OCI-LY3 (cell line): ENCODE measurements around the gene C9orf43.

Source experiments
- H2AFZ ChIP-seq: fragments of 200-600, 300-600 bp; shearing (Covaris generic); 2 replicates; pipeline ENCODE4 v1.6.0; 2014; ENCODE audit warnings: antibody characterized with exemption, low read depth, low read length
- H3K27ac ChIP-seq: fragments of 200-600, 300-600 bp; sonication (generic); 2 replicates; pipeline ENCODE4 v1.5.1; 2014; ENCODE audit warnings: mild to moderate bottlenecking, low read length, moderate library complexity, mixed read lengths
- H3K27me3 ChIP-seq: fragments of 200-600, 300-600 bp; sonication (generic); 2 replicates; pipeline ENCODE4 v1.6.1; 2014; ENCODE audit warnings: low read depth, low read length, mixed read lengths
- H3K36me3 ChIP-seq: fragments of 200-600, 300-600 bp; sonication (generic); replicated peaks from 2 replicates; pipeline ENCODE3; 2014; ENCODE audit warnings: low read depth, low read length, mixed read lengths
- H3K4me1 ChIP-seq: fragments of 300-600, 200-600 bp; sonication (generic); 2 replicates; pipeline ENCODE4 v1.6.1; 2014; ENCODE audit warnings: low read length, mixed read lengths
- H3K4me2 ChIP-seq: fragments of 200-600, 300-600 bp; sonication (generic); 2 replicates; pipeline ENCODE4 v1.6.1; 2014; ENCODE audit warnings: low read length, mixed read lengths
- H3K4me3 ChIP-seq: fragments of 300-600, 200-600 bp; sonication (generic); 2 replicates; pipeline ENCODE4 v1.5.1; 2014; ENCODE audit warnings: antibody characterized with exemption, mild to moderate bottlenecking, low read length, moderate library complexity
- H3K79me2 ChIP-seq: fragments of 300-600, 200-600 bp; shearing (Covaris generic); 2 replicates; pipeline ENCODE4 v1.6.1; 2014; ENCODE audit warnings: mild to moderate bottlenecking, low read length, mixed read lengths
- H3K9ac ChIP-seq: fragments of 300-600, 200-600 bp; shearing (Covaris generic); 2 replicates; pipeline ENCODE4 v1.6.0; 2014; ENCODE audit warnings: mild to moderate bottlenecking, low read length, moderate library complexity
- H3K9me3 ChIP-seq: fragments of 200-600, 300-600 bp; shearing (Covaris generic); 2 replicates; pipeline ENCODE4 v1.6.1; 2014; ENCODE audit warnings: low read length, mixed read lengths; ENCODE audit not compliant: insufficient read depth
- H4K20me1 ChIP-seq: fragments of 200-600, 300-600 bp; sonication (generic); 2 replicates; pipeline ENCODE4 v1.6.1; 2016; ENCODE audit warnings: low read length, mixed read lengths; ENCODE audit not compliant: insufficient read depth
- CTCF ChIP-seq: fragments of 200-600, 300-600 bp; sonication (generic); IDR thresholded peaks from 2 replicates; pipeline ENCODE4 v1.5.1; 2014; ENCODE audit warnings: antibody characterized with exemption, low read length, low read depth
- EZH2phosphoT487 ChIP-seq: fragments of 200-600 bp; shearing (Covaris generic); IDR thresholded peaks from 2 replicates; pipeline ENCODE4 v1.6.1; 2018; ENCODE audit warnings: antibody characterized with exemption, mixed run types, low read depth

Gene C9orf43

GRCh38 chr9:113471143-113471542 lies 60.6 kb downstream of the C9orf43 start:
- Histone ChIP-seq H3K9me3 (no peaks in the 10 kb centered on the region), H3K4me1 (no peaks in the 10 kb centered on the region), H3K27ac (no peak overlapping the region), H3K27me3 (peaks cover 3% of the 10 kb centered on the region), H2AFZ (no peak overlapping the region), H3K4me3 (no peak overlapping the region), H3K36me3 (no peaks in the 10 kb centered on the region), H4K20me1 (no peaks in the 10 kb centered on the region), H3K9ac (no peak overlapping the region), H3K4me2 (no peak overlapping the region), H3K79me2 (no peaks in the 10 kb centered on the region)
- TF ChIP-seq EZH2phosphoT487 (no peak), CTCF (no peak)

GRCh38 chr9:113471566-113471965 lies 61.0 kb downstream of the C9orf43 start:
- no peak overlapping the region for H3K4me2 ChIP-seq
- TF ChIP-seq EZH2phosphoT487 (no peak), CTCF (no peak)
- no peaks in the 10 kb centered on the region for H3K79me2 ChIP-seq
- H4K20me1 ChIP-seq, result no peaks in the 10 kb centered on the region
- H2AFZ ChIP-seq, result no peak overlapping the region
- H3K4me1 ChIP-seq, result no peaks in the 10 kb centered on the region
- H3K4me3 ChIP-seq, result no peak overlapping the region
- no peak overlapping the region for H3K9ac ChIP-seq
- H3K27ac ChIP-seq, result no peak overlapping the region
- no peaks in the 10 kb centered on the region for H3K9me3 ChIP-seq
- no peaks in the 10 kb centered on the region for H3K36me3 ChIP-seq
- H3K27me3 ChIP-seq, result peaks cover 3% of the 10 kb centered on the region

- TF ChIP-seq EZH2phosphoT487 (no peak), CTCF (no peak)
- Histone ChIP-seq H2AFZ (no peak overlapping the region), H3K27me3 (peaks cover 7% of the 10 kb centered on the region), H4K20me1 (no peaks in the 10 kb centered on the region), H3K9me3 (no peaks in the 10 kb centered on the region), H3K79me2 (no peaks in the 10 kb centered on the region), H3K27ac (no peak overlapping the region), H3K4me2 (no peak overlapping the region), H3K4me1 (no peaks in the 10 kb centered on the region), H3K36me3 (no peaks in the 10 kb centered on the region), H3K9ac (no peak overlapping the region), H3K4me3 (no peak overlapping the region)
Observed at GRCh38 chr9:113472199-113472598, 61.7 kb downstream of the C9orf43 start.

DNA sequence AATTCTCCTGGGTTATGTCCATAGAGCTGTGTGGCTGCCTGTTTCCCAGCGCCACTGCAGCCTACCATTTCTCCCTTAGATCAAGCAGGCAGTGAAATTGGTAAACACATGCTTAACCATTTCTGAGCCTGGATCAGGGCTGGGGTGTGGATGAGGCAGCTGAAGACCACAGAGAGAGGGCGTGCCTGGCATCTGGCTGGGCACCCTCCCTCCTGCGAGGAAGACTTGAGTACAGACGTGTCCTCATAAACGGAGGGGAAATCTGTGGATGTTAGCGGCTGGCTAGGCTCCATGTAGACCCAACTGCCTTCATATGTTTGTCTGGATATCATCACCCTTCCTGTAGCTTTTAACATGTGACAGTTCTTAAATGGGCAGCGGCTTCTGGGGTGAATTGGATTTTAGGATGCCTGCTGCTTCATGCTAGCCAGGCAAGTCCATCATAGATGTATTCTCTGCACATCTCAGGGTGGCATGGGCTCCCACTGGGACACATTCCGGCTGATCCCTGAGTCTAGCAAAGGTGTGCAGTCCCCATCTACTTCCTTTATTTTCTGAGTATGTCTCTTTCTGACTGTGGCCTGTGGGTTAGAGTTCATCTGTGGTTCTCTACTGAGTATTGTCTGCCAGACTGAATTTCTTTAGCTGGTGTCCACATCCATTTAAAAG lies 63.9 kb downstream of the C9orf43 start:
- Histone ChIP-seq H3K79me2 (no peaks in the 10 kb centered on the region), H3K4me1 (no peaks in the 10 kb centered on the region), H3K27ac (no peak overlapping the region), H3K4me3 (no peak overlapping the region), H2AFZ (no peak overlapping the region), H3K9ac (no peak overlapping the region), H4K20me1 (no peaks in the 10 kb centered on the region), H3K9me3 (no peaks in the 10 kb centered on the region), H3K4me2 (no peak overlapping the region), H3K27me3 (peaks cover 26% of the 10 kb centered on the region), H3K36me3 (no peaks in the 10 kb centered on the region)
- no peak for TF ChIP-seq CTCF
